Right renal pelvis (tissue), 4 donors: ENCODE results near the gene TRIM42. TPM values are rescaled to one million over a fixed set of nuclear protein-coding genes. Genes with fewer than 3 reads are reported as not detected.

Source experiments
- DNase-seq, 4 donors: peaks; one replicate each; pipeline ENCODE4 v3.0.0-alpha.2; 2013; ENCODE audit warnings: low read depth in 4 of 4, low spot score in 3 of 4, missing footprints in 1 of 4
- polyA plus RNA-seq, 4 donors: library from polyadenylated mRNA; unstranded; fragments of 120-200 nt; gene quantifications; one replicate each; pipeline ENCODE4 v1.2.1, GENCODE V29; 2013; ENCODE audit not compliant: insufficient read length in 4 of 4

TRIM42 gene
- polyA plus RNA-seq, 4 donors, result not detected

DNA sequence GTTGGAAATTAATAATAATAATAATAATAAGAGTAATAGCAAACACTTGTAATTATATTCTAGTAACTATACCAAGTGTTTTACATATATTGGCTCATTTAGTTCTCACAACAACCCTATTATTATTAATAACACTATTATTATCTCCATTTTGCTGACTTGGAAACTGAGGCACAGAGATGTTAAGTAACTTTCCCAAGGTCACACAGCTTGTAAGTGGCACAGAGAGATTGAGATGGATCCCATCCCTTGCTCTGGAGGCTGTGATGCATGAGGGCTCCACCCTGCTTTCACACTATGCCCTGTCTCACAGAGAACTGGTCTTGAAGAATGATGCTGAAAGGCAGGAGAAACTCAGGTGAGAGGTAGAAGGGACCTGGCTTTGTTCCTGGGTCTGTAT lies 31.9 kb downstream of the TRIM42 start:
- no peak for DNase-seq

DNA sequence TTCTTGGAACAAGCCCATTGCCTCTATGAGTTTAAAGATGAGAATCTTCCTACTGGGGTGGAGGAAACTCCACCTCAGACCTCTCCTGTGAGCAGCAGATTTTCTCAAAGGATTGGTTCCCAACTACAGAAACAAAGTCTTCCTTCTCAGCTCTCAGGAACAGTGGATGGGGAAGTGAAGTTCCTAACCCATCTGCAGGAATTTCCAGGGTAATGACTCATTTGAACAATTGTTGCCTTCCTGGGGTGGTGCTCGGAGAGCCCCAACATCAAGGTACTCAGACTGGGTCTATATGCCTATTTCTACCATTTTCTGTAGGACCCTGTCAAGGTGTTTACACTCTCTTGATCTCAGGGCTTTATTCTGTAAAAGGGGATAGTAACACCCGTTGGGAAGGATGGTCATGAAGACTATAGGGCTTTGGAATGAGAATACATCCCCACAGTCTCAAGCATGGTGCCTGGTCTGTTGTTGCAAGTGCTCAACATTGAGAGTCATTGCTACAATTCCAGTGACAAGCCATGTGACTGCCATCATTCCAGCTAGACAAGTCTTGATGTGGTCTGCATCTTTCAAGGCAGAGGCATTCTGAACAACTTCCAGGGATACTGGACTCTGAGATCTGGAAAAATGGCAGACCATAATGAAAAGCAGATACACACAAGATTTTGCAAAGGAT lies 33.0 kb downstream of the TRIM42 start:
- DNase-seq, result no peak

DNA sequence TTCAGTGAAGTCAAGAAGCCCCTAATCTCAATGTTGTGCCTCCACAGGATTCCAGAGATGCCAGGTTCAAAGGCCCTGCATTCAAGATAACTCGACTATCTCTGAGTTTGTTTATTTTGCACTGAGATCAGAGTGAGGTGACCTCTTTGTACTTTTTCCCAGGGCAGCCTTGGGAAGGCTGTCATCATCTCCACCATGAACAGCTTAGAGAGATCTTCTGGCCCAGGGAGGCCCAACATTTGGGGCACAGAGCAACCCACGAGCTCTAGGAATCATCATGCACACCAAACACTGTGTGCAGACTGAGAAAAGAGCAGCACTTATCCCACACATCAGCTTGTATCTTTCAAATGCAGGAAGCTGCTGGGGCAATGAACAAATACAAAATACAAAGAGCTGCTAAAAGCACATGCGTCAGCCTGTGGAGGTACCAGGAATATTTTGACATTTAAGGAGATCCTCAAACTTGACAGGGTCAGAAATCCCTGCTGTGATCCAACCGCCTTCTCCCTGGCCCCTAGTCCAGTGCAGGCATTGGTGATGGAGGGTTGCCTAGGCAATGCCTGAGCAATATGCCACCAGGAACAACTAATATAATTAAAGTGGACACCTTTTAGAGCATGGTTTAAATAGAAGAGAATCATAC lies 33.6 kb downstream of the TRIM42 start:
- DNase-seq, result no peak

DNA sequence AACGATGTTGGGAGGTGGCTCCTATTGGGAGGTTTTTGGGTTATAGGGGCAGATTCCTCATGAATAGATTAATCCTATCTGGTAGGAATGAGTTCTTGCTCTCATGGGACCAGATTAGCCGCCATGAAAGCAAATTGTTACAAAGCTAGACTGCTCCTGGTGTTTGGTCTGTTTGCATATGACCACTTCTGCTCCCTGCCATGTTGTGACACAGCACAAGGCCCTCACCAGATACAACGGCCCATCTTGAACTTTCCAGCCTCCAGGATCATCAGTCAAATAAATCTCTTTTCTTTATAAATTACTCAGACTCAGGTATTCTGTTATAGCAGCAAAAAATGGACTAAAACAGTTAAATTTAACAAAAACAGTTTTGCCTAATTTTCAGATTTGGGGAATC lies 34.4 kb downstream of the TRIM42 start:
- no peak for DNase-seq

DNA sequence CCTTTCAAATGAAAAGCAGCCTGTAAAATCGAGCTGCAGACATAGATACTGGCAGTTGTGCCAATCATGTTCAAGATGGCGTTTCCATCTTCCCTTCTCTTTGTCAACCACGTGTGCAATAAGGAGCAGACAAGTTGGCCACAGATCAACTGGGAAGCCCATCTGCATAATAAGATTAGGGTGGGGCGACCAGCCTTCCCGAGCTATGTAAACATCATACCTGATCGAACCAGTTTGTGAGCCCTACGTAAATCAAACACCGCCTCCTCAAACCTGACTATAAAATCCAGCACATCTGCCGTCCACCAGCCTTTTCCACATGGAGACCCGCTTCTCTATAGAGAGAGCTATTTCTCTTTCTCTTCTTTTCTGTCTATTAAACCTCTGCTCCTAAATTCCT lies 37.2 kb downstream of the TRIM42 start:
- DNase-seq, result no peak

DNA sequence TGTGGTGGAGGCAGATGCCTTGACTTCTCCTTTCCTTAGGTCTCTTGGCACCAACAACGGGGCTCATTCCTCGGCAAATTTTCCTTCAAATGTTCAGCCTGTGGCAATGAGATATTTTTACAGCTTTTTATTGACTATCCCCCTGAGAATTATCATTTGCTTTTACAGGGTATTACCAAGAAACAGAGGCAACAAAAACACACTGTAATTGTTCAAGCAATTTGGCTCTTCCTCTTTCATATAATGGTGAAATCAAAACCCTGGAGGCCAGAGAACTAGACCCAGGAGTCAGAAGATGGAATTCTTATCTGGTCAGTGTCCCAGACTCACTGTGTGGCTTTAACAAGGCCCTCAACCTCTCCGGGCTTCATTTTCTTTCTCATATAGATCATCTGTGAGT lies 40.1 kb downstream of the TRIM42 start:
- no peak for DNase-seq

DNA sequence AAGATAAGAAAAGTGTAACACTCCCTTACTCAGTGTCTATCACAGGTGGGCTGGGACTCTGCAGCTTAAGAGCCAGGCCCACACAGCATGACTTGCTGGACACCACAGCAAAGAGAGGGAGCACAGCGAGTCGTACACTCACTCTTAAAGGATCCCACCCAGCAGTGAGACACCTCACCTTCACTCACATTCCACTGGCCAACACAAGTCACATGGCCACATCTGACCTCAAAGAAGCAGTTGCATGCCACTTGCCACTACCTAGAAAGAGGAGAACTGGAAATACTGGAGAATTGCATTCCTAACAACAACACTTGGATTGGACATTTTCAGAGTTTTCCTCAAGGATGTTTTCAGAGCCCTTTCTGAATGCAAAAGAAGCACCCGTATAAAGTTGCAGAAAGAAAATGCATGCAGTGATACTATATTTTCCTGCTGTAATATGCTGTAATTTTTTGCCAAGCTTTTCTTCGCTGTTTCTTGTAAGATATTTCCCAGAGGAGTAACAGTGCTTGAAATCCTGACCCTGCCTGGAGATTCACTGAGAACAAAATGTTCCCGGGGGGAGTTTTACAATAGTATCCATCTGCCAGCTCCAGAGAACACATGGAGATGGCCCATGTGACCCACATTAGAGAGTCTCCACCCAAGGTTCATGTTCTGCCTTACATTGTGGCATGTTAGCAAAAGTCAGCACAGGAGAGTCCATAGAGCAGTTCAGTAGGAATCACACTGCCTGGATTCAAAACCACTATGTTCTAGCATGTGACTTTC lies 42.2 kb downstream of the TRIM42 start:
- DNase-seq, result no peak

DNA sequence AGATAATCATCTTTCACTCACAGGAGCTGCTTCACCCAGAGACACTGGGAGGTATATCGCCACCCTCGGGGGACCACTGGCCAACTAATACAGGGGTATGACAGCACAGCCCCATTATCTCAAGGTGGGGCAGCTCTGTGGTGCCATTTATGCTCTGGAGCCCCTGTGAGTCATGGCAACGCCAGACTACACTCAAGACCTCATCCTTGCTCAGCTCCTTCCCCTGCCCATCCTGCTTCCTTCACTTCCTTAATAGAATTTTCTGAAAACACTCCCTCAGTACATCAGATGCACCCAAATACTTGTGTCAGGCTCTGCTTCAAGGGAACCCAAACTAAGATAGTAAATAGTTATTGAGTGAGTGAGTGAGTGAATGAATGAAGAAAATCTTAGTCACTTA lies 45.7 kb downstream of the TRIM42 start:
- DNase-seq, result no peak

DNA sequence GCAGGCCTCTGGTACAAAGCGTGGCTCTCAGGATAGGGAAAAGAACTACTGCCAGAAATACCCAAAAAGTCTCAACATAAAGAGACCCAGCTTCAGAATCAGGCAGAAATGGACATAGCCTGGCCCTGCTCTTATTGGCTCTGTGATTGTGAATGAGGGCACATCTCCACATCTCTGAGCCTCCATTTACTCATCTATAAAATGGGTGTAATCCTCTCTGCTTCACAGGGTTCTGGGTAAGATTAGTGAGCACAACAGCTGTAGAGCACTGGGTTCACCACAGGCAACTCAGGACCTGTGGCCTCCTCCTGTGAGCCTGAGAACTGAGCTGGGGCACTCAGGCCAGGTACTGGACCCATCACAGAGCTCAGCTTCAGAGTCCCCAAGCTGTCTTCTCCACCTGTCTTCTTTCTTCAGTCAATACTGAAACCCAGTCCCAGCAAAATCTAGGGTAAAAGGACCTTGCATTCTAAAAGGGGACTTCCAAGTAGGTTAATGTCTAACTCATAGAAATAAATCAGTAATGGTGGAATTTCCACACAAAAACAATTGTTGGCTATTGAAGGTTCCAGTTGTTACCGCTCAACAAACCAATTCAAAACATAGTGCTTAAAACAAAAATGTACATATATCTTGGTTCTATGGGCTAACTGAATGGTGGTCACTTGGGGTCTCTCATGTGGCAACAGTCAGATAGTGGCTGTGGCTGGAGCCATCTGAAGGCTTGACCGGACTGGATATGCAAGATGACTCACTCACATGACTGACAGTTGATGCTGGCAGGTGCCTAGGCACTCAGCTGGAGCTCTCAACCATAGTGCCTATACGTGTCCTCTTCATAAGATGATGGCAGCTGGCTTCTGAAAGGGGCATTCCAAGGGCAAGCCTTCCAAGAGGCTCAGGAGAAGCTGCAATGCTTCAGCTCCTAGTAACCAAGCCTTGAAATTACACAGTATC lies 47.3 kb downstream of the TRIM42 start:
- DNase-seq, result no peak

DNA sequence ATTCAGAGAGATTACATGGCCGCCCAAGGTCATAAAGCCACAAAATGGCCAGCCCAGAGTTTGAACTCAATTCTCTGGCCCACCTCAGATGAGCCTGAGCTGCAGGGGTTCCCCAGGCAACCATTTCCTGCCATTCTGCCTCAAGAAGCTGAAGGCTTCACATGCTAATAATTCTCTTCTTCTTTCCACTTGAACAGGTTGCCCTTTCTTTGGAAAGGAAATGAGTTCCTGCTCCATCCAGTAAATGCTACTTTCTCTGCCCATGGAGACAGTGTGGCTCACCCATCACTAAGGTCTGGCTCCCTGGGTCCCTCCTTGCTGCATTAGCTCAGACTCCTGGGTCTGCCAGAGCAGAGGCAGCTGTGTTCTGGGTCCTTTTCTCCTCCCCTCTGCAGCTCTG lies 48.2 kb downstream of the TRIM42 start:
- DNase-seq, result no peak

DNA sequence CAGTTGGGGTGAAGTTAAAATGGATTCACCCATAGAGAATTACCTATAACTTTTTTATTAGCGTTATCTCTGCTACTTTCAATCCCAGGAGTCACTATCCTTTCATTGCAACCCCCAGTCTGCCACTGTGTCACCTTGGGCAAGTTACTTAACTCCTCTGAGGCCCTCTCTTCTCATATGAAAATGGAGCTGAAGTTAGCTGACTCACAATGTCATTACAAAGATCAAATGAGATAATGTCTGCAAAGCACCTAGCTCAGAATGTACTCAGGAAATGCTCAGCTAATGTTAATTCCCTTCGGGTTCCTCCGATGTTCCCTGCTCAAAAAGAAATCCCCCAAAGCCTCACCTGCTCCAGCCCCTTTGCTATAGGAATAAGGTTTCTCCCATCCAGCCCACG lies 50.0 kb downstream of the TRIM42 start:
- DNase-seq, result no peak

DNA sequence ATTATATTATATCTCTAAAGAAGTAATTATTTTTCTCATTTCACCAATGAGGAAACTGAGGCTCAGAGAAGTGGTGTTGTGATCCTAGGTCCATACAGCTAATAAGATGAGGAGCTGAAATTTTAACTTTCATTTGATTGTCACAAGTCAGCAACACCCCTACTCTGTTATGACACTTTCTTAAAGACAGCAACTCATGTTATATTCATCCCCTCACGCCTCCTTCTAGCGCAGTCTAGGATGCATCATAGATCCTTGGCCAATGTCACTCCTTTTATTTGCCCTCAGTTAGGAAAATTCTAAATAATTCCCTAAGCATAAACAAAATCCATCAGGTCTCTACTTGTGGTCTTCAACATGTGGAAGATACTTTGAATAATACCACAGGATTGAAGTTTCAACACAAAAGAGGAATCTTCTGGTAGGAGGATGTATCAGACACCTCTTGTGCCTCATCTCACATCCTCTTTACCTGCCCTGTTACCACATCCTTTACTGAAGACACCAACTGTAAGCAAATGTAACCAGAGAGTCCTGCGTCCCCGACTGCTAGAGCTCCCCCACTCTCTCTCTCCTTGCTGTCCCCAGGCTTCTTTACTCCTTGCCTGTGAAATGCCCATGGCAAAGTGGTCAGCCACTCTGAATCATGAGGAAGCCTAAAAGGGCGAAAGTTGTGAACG lies 53.7 kb downstream of the TRIM42 start:
- DNase-seq, result no peak

DNA sequence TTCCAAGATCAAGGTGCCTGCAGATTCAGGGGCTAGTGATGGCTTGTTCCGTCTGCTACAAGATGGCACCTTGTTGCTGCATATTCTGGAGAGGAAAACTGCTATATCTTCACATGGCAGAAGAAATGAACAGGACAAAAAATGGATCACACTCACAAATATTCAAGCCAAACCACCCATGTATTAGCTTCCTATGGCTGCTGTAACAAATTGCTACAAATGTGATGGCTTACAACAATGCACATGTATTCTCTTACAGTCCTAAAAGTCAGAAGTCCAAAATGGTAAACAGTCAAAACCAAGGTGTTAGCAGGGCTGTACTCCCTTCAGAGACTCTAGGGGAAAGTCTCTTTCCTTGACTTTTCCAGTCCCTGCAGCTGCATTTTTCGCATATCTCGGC lies 55.8 kb downstream of the TRIM42 start:
- DNase-seq, result no peak

DNA sequence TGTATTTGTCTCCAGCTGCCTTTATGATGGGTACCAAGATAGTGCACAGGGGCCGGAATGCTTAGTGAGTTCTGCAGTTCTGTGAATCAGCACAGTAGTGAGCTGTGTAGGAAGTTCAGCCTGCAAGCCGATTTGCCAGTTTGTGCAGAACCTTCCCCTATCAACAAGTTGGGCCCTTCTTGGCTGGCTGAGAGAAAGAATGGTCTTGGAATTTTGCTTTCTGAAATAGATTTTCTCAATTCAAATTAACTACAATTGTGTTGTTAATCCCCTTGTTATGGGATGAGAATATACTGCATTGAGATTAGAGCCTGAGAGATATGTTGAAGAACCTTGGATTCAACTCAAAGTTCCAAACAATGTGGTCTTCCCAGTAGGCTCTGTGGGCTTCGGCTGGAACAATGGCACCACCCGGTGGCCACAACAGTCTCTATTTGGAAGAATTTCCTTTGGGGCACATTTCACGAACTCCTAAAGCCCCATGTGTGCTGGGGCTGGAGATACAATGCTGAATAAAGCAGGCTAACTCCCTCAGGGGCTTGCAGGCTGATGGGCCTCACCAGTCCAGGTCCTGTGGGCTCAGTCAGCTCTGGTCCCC lies 59.1 kb downstream of the TRIM42 start:
- DNase-seq, result peak in 2 of 4 donors; percentile 9 to 23

DNA sequence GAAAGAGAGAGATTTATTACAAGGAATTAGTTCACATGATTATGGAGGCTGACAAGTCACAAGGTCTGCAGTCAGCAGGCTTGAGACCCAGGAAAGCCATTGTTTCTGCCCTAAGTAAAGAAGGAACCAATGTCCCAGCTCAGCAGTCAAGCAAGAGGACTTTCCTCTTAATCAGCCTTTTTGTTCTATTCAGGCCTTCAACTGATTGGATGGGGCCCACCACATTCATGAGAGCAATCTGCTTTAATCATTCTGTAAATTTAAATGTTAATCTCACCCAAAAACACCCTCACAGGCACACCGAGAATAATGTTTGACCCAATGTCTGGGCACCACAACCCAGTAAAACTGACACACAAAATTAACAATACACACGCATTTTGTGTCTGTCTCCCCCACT lies 64.3 kb downstream of the TRIM42 start:
- no peak for DNase-seq

DNA sequence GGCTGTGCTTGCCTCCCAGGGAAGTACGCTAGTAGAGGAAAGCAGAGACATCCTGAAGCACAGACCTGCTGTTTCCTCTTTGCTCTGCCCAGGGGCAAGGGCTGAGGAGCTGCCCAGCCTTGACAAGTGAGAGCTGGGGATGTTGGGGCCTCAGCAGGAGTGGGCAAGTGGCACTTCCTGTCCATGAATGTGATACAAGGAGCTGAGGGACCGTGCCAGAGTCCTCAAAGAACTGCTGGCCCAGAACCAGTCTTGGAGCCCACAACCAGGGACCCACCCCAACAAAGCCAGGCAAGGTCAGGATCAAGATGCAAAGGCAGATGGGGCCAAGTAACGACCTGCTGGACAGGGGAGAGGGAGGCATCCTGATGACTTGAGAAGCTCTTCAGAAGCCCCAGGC lies 70.3 kb downstream of the TRIM42 start:
- no peak for DNase-seq

DNA sequence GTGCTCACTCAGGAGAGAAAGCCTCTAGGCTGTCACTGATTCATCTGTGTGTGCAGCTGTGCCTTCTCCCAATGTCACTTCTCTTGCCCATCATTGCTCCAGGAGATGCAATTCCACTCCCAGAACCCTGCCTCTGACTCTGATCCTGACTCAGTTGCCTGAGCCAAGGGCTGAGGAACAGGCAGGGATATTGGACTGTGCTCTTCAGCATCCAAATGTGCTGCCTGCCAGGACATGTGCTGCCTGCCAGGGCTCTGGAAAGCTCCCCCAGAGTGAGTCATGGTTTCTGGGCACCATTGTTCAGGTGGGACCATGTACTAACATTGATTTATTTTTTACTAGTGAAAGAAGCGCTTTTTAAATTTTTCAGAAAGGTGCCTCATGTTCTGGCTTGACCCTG lies 71.0 kb downstream of the TRIM42 start:
- no peak for DNase-seq
